HG02943 (cell line): ENCODE measurements around the gene EHMT2.
"Not testable (repeated sequence)": the region's sequence is repeated elsewhere in the genome, so short reads cannot be mapped to it uniquely, and the experiment has no call there.

Experiments
- ATAC-seq: cut with Tn5 transposase; IDR thresholded peaks from one replicate; pipeline ENCODE4 v1.9.1; 2021; ENCODE audit warnings: mild to moderate bottlenecking, low read depth, moderate library complexity; ENCODE audit not compliant: unreplicated experiment

EHMT2 gene

DNA sequence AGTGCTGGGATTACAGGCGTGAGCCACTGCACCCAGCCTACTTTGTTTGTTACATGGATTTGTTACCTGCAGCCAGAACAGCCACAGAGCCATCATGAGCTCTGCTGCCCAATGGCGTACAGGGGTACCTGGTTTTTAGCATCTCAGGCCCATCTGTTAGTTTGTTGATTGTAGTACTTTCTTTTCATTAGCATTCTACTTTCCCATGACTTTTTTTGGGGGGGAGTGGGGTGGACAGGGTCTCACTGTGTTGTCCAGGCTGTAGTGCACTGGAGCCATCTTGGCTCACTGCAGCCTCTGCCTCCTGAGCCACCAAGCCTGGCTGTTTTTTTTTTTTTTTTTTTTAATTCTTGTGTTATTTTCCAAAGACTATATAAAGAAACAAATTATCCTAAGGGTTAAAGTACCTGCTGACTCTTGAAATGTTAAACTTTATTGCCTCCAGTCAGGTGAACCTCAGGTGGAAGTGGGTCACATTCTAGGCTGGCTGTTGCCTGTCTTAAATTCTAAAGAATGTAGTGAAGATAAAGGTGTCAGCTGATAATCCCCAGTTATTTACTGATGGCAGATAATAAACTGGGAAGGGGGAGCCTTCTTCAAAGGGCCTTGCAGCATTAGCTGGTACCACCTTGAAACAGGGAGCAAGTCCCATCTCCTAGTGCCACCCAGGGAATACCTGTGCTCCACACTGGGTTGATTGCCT, 50.1 kb downstream of the EHMT2 start:
- ATAC-seq, result no peak

- ATAC-seq, result no peak
These were observed 53.0 kb downstream of the EHMT2 start for GRCh38 chr6:31844507-31844906.

DNA sequence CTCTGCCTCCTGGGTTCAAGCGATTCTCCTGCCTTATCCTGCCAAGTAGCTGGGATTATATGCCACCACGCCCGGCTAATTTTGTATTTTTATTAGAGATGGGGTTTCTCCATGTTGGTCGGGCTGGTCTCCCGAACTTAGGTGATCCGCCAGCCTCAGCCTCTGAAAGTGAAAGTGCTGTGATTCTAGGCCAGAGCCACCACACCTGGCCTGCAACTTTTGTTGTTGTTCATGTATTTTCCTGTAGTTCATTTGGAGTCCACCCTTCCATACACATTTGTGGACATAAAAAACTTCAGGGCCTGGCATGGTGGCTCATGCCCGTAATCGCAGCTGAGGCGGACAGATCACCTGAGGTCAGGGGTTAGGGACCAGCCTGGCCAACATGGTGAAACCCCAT, 55.4 kb downstream of the EHMT2 start:
- no peak for ATAC-seq

DNA sequence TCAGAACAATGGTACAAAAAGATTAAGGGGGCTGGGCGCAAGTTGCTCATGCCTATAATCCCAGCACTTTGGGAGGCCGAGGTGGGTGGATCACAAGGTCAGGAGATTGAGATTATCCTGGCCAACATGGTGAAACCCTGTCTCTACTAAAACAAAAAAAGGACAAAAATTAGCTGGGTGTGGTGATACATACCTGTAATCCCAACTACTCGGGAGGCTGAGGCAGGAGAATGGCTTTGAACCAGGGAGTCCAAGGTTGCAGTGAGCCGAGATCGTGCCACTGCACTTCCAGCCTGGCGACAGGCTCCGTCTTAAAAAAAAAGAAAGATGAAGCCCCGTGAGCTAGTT, 57.7 kb downstream of the EHMT2 start:
- not testable (repeated sequence) for ATAC-seq

DNA sequence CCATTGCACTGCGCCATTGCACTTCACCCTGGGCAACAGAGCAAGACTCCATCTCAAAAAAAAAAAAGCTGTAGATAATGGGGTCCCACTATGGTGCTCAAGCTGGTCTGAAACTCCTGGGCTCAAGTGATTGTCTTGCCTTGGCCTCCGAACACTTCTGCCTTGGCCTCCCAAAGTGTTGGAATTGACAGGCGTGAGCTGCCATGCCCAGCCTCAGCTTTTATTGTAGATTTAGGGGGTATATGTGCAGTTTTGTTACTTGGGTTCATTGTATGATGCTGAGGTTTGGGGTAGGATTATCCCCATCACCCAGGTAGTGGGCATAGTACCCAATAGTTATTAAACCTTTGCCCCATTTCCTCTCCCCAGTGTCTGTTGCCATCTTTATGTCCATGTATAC, 58.5 kb downstream of the EHMT2 start:
- no peak for ATAC-seq

- ATAC-seq, result not testable (repeated sequence)
These were observed 59.4 kb downstream of the EHMT2 start for GRCh38 chr6:31838114-31838553.

- no peak for ATAC-seq
These were observed 60.0 kb downstream of the EHMT2 start for GRCh38 chr6:31837369-31838113.

DNA sequence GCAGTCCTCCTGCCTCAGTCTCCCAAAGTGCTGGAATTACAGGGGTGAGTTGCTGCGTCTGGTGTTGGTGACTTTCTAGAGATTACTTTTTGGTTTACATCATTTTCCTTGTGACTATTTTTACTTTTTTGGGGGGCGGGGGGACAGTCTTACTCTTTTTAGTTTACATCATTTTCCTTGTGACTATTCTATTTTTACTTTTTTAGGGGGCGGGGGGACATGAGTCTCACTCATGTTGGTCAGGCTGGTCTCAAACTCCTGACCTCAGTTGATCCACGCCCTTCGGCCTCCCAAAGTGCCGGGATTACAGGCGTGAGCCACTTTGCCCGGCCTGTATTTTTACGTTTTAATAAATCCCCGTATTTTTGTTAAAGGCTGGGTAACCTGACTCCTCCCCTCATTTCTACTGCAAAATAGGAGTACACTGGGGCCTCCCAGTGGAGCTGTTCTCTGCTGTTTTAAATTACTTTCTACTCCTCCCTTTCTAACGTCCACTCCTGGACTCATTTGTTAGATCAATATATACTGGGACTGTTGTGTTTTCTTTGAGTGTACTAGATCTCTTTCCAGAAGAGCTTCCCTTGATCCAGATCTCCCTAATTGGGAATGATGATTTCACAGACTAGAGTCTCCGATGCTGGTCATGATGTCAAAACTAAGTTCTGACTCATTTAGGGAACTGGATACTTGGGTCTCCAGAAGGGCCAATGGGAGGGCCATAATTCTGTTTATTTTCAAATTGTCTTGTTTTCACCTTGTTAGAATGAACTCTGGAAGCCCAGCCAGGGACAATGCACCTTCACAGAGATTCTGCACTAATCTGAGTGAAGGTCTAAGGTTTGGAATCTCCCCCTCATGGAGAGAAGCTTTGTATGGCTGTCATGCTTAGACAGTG, 60.8 kb downstream of the EHMT2 start:
- no peak for ATAC-seq

DNA sequence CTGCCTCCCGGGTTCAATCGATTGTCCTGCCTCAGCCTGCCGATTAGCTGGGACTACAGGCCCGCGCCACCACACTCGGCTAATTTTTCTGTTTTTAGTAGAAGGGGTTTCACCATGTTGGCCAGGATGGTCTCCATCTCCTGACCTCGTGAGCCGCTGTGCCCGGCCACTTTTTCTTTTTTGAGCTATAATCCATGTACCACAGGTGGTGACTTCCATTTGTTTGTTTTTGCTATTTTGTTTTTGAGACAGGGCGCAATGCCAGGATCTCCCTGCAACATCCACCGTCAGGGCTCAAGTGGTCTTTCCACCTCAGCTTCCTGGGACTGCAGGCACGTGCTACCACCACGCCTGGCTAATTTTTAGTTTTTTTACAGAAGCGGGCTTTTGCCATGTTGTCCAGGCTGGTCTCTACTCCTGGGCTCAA, 61.4 kb downstream of the EHMT2 start:
- ATAC-seq, result no peak

GRCh38 chr6:31834367-31835250, 62.9 kb downstream of the EHMT2 start:
- ATAC-seq, result no peak

DNA sequence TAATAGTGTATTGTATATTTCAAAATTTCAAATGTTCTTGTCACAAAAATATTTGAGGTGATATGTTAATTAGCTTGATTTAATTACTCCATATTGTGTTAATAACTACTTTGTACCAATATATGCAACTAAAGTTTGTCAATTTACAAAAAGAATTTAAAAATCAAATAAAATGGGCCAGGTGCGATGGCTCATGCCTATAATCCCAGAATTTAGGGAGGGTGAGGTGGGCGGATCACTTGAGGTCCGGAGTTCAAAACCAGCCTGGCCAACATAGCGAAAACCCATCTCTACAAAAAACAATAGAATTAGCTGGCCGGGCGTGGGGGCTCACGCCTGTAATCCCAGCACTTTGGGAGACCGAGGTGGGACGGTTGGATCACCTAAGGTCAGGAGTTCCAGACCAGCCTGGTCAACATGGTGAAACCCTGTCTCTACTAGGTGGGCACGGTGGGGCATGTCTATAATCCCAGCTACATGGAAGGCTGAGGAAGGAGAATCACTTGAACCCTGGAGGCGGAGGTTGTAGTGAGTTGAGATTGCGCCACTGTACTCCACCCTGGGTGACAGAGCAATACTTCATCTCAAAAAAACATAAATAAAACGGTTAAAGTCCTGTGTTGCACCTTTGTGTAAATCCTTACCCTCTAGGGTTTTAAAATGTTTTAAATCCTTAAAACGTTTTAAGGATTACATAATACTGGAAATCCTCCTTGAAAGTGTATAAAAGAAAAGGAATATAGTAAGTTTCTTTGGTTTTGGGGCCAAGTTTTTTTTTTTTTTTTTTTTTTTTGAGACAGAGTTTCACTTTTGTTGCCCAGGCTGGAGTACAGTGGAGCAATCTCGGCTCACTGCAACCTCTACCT, 65.9 kb downstream of the EHMT2 start:
- ATAC-seq, result no peak

GRCh38 chr6:31830886-31831335, 66.6 kb downstream of the EHMT2 start:
- no peak for ATAC-seq
